HepG2 (cell line): Measurements from ENCODE around the gene EPO. TPM values are rescaled to one million over a fixed set of nuclear protein-coding genes. Genes with fewer than 3 reads are reported as not detected.
A peak's percentile ranks its signal among the peaks of the same experiment; 100 is the strongest.

ENCODE experiments used
- AHDC1 ChIP-seq: sonication (generic); formaldehyde crosslinking; IDR thresholded peaks from 2 replicates; pipeline ENCODE4 v1.5.1; 2020; ENCODE audit warnings: mild to moderate bottlenecking, missing genetic modification reagents, borderline replicate concordance
- ATF7-NPFF ChIP-seq: sonication (generic); formaldehyde crosslinking; IDR thresholded peaks from 2 replicates; pipeline ENCODE4 v1.8.1; 2023; ENCODE audit warnings: mild to moderate bottlenecking, low read depth, missing genetic modification reagents, moderate library complexity
- CHCHD3 ChIP-seq: sonication (generic); formaldehyde crosslinking; IDR thresholded peaks from 2 replicates; pipeline ENCODE4 v1.8.0; 2022; ENCODE audit warnings: mild to moderate bottlenecking, missing genetic modification reagents, moderate library complexity
- DRAP1 ChIP-seq: IDR thresholded peaks from 2 replicates; pipeline ENCODE4 v1.6.1; 2016; ENCODE audit warnings: missing genetic modification reagents, missing compliant biosample characterization
- ERF ChIP-seq: IDR thresholded peaks from 2 replicates; pipeline ENCODE4 v1.6.1; 2018; ENCODE audit warnings: missing biosample characterization, missing genetic modification reagents
- FOXO4 ChIP-seq: sonication (generic); formaldehyde crosslinking; conservative IDR thresholded peaks from 2 replicates; pipeline ENCODE4 v1.8.1; 2023; ENCODE audit warnings: missing genetic modification reagents
- HDAC1 ChIP-seq: sonication (generic); formaldehyde crosslinking; IDR thresholded peaks from 2 replicates; pipeline ENCODE4 v1.5.1; 2020; ENCODE audit warnings: mild to moderate bottlenecking, missing genetic modification reagents
- RARA ChIP-seq: IDR thresholded peaks from 2 replicates; pipeline ENCODE4 v1.6.1; 2016; ENCODE audit warnings: missing genetic modification reagents, missing compliant biosample characterization
- ZBTB2 ChIP-seq: sonication (generic); formaldehyde crosslinking; IDR thresholded peaks from 2 replicates; pipeline ENCODE4 v1.8.0; 2022; ENCODE audit warnings: low read depth, missing genetic modification reagents
- ZFY ChIP-seq: sonication (generic); formaldehyde crosslinking; IDR thresholded peaks from 2 replicates; pipeline ENCODE4 v1.4.0; 2020; ENCODE audit warnings: missing genetic modification reagents
- ZNF572 ChIP-seq: sonication (generic); formaldehyde crosslinking; IDR thresholded peaks from 2 replicates; pipeline ENCODE4 v1.5.1; 2020; ENCODE audit warnings: mild to moderate bottlenecking, missing genetic modification reagents
- ZNF709 ChIP-seq: sonication (generic); formaldehyde crosslinking; IDR thresholded peaks from 2 replicates; pipeline ENCODE4 v1.5.0; 2020; ENCODE audit warnings: mild to moderate bottlenecking, missing genetic modification reagents
- ZNF841 ChIP-seq: sonication (generic); formaldehyde crosslinking; IDR thresholded peaks from 2 replicates; pipeline ENCODE4 v1.8.1; 2023; ENCODE audit warnings: missing genetic modification reagents, borderline replicate concordance
- polyA plus RNA-seq, 8 experiments: library from polyadenylated mRNA; depleted of rRNA in 3 of 8; stranded (reverse) in 7 of 8; unstranded in 1 of 8; fragments of >200 nt; fragmentation: Illumina TruSeq in 4 of 8; extraction: Trizol in 4 of 8; gene quantifications; 2 replicates each; pipeline versions ENCODE4 v1.2.1 to v1.2.3, GENCODE V29; 2011 to 2016; ENCODE audit warnings: low read depth in 4 of 8, missing spikeins in 1 of 8, mixed read lengths in 1 of 8; ENCODE audit not compliant: insufficient read depth in 1 of 8
- total RNA-seq, 5 experiments: library from RNA; depleted of rRNA; stranded (reverse); fragments of >200 nt; fragmentation: Illumina TruSeq; extraction: Trizol; gene quantifications; 2 replicates each; pipeline ENCODE4 v1.2.3, GENCODE V29; 2016; ENCODE audit warnings: low read depth in 1 of 5
- TF ChIP-seq, protein P1 (sequence below): sonication (generic); formaldehyde crosslinking; IDR thresholded peaks from 2 replicates; pipeline ENCODE4 v1.4.0; 2020; ENCODE audit warnings: missing genetic modification reagents
- TF ChIP-seq, protein P2 (sequence below): sonication (generic); formaldehyde crosslinking; IDR thresholded peaks from 2 replicates; pipeline ENCODE4 v1.4.0; 2020; ENCODE audit warnings: missing genetic modification reagents, borderline replicate concordance

The EPO gene
- total and polyA plus RNA-seq, 2 of the 13 experiments (the other 11 are each of a cell fraction or from before 2014, with no cell fraction given), result 10.3 to 25.7 TPM

DNA sequence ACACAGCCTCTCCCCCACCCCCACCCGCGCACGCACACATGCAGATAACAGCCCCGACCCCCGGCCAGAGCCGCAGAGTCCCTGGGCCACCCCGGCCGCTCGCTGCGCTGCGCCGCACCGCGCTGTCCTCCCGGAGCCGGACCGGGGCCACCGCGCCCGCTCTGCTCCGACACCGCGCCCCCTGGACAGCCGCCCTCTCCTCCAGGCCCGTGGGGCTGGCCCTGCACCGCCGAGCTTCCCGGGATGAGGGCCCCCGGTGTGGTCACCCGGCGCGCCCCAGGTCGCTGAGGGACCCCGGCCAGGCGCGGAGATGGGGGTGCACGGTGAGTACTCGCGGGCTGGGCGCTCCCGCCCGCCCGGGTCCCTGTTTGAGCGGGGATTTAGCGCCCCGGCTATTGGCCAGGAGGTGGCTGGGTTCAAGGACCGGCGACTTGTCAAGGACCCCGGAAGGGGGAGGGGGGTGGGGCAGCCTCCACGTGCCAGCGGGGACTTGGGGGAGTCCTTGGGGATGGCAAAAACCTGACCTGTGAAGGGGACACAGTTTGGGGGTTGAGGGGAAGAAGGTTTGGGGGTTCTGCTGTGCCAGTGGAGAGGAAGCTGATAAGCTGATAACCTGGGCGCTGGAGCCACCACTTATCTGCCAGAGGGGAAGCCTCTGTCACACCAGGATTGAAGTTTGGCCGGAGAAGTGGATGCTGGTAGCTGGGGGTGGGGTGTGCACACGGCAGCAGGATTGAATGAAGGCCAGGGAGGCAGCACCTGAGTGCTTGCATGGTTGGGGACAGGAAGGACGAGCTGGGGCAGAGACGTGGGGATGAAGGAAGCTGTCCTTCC, 620 bp downstream of the EPO start (continued):
- TF ChIP-seq, protein P1, sequence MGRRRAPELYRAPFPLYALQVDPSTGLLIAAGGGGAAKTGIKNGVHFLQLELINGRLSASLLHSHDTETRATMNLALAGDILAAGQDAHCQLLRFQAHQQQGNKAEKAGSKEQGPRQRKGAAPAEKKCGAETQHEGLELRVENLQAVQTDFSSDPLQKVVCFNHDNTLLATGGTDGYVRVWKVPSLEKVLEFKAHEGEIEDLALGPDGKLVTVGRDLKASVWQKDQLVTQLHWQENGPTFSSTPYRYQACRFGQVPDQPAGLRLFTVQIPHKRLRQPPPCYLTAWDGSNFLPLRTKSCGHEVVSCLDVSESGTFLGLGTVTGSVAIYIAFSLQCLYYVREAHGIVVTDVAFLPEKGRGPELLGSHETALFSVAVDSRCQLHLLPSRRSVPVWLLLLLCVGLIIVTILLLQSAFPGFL (CRISPR knock-in tag), result no peak
- TF ChIP-seq ZNF841 (CRISPR knock-in tag) (no peak), ERF (CRISPR knock-in tag) (0 out of 2 replicates have a peak, but pooled peaks have one; percentile 29), ZNF572 (no peak), ATF7-NPFF (CRISPR knock-in tag) (no peak; the same call in 1 of the 2 replicates), RARA (CRISPR knock-in tag) (peak; percentile 58), AHDC1 (CRISPR knock-in tag) (peak; percentile 49; the same call in 1 of the 2 replicates), CHCHD3 (CRISPR knock-in tag) (no peak), DRAP1 (peak; percentile 19; the same call in 1 of the 2 replicates), ZNF709 (CRISPR knock-in tag) (no peak; the same call in 1 of the 2 replicates), ZFY (CRISPR knock-in tag) (peak; percentile 47), FOXO4 (CRISPR knock-in tag) (0 out of 2 replicates have a peak, but pooled peaks have one; percentile 94), HDAC1 (CRISPR knock-in tag) (peak; percentile 61; the same call in 1 of the 2 replicates), ZBTB2 (CRISPR knock-in tag) (no peak)
- TF ChIP-seq, protein P2, sequence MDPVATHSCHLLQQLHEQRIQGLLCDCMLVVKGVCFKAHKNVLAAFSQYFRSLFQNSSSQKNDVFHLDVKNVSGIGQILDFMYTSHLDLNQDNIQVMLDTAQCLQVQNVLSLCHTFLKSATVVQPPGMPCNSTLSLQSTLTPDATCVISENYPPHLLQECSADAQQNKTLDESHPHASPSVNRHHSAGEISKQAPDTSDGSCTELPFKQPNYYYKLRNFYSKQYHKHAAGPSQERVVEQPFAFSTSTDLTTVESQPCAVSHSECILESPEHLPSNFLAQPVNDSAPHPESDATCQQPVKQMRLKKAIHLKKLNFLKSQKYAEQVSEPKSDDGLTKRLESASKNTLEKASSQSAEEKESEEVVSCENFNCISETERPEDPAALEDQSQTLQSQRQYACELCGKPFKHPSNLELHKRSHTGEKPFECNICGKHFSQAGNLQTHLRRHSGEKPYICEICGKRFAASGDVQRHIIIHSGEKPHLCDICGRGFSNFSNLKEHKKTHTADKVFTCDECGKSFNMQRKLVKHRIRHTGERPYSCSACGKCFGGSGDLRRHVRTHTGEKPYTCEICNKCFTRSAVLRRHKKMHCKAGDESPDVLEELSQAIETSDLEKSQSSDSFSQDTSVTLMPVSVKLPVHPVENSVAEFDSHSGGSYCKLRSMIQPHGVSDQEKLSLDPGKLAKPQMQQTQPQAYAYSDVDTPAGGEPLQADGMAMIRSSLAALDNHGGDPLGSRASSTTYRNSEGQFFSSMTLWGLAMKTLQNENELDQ (CRISPR knock-in tag), result no peak
